Activated T-helper 9 cell treated with anti-CD3 and anti-CD28 coated beads, Interleukin-2, amount 50 U/mL, for 16 hours (primary cell): ENCODE results near the gene IGFN1.
"Not testable (repeated sequence)": the region's sequence is repeated elsewhere in the genome, so short reads cannot be mapped to it uniquely, and the experiment has no call there.

Source experiments
- DNase-seq: peaks from one replicate; pipeline ENCODE4 v3.0.0-alpha.2; 2020; ENCODE audit warnings: low read depth

The IGFN1 gene

GRCh38 chr1:201250326-201251011 lies 59.8 kb downstream of the IGFN1 start:
- DNase-seq = no peak

DNA sequence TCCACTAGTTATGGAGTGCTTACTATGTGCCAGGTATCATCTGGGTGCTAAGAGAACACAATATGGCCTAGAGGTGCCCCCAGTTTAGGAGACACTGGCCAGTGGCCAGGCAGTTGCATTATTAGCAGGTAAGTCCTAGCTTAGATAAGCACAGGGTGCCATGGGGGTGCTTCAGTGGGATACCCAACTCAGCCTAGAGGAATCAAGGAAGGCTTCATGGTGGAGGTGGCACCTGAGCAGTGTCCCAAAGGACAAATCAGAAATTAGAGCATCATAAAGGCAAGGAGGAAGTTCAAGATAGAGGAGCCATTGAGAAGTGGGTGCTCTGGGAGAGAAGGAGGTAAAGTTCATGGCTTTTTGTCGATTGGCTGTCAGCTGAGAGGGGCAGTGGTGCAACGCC lies 60.8 kb downstream of the IGFN1 start:
- DNase-seq = no peak

DNA sequence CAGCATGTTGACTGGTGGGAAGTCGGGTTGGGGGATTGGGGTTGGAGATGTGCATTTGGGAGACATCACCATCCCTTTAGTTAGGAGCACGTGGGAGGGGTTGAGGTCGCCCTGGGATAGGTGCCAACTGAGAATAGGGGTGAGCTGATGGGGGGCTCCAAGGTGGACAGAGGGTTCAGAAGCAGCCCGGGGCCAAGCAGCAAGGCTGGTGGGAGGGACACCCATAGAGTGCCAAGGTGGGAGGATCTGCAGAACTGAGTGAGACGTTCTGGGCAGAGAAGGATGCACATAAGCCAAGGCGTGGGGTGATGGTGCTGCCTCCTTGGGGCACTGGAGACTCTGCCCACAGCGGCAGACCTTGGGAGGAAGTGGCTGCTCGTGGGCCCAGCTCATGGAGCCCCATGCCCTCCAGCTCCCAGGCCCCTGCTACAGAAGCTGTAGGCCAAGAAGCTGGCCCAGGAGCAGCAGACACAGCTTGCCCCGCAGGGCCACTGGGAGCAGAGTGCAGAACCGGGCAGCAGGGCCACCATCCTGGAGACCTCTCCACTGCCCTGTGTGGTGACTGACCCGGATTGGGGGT lies 61.3 kb downstream of the IGFN1 start:
- DNase-seq = no peak

- no peak for DNase-seq
Observed at GRCh38 chr1:201252944-201253371, 62.3 kb downstream of the IGFN1 start.

GRCh38 chr1:201253411-201253810 lies 62.8 kb downstream of the IGFN1 start:
- DNase-seq = no peak

DNA sequence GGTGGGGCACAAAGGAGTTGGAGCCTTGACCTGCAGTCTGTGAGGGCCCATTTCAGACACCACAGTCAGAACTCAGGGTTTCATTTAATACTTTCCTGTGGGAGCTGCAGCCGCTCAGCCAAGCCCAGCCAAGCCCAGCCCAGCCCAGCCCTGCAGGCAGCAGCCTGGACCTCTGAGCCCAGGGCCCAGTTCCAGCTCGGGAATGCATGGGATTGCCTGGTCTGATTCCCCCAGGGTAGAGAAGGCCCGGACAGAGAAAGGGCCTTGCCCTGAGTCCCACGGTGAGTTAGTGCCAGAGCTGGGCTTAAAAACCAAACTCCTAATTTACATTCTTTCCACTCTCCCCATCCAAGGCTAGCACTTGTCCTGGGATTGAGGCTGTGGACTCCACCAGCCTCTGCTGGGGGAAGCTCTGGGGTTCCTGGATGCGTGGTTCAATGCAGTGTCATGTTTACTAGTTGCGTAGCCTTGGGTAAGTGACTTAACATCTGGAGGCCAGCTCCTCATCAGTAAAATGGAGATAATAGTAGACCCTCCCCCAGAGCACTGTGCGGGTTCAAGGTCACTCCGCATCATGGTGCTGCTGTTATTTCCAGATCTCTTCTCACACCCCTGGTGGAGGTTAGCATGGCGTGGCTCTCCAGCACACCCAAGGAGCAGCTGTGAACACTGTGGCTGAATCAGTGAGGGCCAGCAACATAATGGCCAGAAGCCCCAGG lies 63.4 kb downstream of the IGFN1 start:
- DNase-seq = no peak

- peak; percentile 33 for DNase-seq
Observed at GRCh38 chr1:201254625-201255478, 64.2 kb downstream of the IGFN1 start.

DNA sequence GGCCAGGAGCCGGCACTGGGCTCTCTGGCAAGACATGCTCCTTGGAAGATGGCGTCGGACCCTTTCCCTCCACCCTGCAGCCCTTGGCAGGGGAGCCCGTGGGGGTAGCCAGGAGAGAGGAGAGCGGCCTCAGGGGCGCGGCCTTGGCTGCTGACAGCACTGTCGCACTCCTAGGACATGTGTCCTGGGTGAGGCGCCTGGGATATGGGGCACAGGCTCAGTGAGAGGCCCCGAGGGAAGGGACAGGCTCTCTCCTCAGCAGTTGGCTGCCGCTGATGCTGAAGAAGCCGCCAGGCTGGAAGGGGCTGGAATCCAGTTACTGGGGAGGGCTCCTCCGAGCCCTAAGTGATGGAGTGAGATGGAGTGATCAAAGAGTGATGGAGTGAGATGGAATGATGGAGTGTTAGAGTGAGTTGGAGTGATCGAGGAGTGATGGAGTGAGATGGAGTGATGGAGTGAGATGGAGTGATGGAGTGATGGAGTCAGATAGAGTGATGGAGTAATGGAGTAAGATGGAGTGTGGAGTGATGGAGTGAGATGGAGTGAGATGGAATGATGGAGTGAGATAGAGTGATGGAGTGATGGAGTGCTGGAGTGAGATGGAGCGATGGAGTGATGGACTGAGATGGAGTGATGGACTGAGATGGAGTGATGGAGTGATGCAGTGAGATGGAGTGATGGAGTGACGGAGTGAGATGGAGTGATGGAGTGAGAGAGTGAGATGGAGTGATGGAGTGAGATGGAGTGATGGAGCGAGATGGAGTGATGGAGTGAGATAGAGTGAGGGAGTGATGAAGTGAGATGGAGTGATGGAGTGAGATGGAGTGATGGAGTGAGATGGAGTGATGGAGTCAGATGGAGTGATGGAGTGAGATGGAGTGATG lies 65.1 kb downstream of the IGFN1 start:
- DNase-seq = no peak

GRCh38 chr1:201258132-201258531 lies 67.5 kb downstream of the IGFN1 start:
- not testable (repeated sequence) for DNase-seq

DNA sequence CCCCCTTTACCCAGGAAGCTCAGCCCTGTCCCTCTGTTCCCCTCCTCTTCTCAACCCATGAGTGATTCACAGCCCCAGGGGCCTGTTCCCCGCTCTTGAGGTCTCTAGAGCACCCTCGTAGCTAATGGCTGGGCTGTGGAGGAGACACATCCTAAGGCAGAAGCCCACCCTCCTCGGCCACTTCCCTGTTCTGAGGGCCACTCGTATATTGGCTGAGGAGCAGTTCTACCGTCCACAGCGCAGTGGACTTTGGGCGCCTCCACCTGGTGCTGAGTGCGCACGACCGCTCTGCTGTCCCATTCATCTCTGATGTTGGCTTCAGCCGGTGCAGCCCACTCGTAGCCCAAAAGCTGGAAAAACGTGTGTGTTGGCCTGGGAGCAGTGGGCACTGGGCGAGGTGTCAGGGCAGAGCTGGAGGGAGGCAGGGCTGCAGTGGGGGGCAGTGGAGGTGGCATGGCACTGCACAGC lies 68.2 kb downstream of the IGFN1 start:
- DNase-seq = no peak

DNA sequence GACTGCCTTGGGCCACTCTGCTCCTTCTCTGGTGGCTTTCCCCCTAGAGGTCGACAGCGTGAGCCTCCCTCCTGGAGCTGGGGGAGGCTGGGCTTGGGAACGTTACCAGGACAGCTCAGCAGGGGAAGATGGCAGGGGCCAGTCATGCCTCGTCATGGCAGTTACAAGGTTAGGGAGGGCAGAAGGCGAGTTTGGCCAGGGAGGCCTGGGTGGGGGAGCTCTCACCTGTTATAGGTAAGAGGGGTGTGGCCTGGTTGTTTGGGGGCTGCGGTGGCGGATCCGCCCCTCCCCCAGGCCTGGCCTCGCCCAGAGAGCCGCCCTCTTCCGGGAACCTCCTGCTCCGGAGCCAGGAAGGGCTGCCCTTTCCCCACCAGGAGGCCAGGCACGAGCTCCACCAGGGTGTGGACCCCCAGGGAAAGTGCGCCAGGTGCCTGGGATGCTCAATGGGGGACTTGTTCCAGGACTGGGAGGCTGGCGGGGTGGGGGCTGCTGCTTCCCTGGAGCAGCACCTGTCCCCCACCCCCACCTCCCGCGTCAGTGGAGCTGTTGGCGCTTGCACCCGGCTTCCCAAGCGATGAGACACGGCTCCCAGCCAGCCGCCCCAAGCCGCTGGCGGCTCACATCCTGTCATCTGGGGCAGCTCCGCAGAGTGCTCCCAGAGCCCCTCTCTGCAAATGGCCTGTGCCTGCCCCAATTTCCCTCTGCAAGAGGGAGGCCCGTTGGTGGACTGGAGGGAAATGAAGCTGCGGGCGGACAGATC lies 69.0 kb downstream of the IGFN1 start:
- DNase-seq = no peak

GRCh38 chr1:201260236-201260590 lies 69.6 kb downstream of the IGFN1 start:
- no peak for DNase-seq

GRCh38 chr1:201260648-201261311 lies 70.2 kb downstream of the IGFN1 start:
- no peak for DNase-seq

DNA sequence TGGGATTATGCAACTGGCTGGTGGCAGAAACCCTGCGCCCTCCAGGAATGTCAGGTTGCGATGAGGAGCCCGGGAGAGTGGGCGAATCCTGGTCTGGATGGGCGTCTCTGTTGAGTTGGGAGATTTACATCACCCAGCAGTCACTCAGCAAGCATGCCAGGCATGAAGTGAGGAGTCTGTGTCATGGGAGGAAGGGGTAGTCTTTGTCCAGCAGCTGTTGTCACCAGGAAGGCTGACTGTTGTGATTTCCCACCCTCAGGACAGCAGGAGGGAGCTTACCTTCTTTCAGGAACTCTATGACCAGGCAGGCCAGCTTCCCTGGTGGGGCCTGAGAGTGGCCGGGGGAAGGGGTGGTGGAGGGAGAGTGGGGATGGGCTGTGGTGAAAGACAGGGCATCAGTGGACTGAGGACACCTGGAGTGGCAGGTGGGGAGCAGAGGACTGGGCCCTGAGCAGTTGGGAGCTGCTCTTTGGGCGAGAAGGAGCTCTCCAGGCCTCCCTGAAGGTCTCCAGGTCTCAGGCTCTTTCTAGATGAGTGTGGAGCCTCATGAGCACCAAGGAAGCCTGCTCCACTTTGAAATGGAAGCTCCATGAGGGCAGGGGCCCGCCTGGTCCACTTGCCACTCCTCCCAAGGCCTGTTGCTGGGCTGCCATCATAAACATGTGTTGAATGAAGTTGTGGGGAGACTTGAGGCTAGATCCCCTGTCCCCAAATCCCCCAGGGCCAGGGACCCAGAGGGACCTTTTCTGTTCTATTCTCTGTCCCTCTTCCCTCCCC lies 71.3 kb downstream of the IGFN1 start:
- DNase-seq = no peak

DNA sequence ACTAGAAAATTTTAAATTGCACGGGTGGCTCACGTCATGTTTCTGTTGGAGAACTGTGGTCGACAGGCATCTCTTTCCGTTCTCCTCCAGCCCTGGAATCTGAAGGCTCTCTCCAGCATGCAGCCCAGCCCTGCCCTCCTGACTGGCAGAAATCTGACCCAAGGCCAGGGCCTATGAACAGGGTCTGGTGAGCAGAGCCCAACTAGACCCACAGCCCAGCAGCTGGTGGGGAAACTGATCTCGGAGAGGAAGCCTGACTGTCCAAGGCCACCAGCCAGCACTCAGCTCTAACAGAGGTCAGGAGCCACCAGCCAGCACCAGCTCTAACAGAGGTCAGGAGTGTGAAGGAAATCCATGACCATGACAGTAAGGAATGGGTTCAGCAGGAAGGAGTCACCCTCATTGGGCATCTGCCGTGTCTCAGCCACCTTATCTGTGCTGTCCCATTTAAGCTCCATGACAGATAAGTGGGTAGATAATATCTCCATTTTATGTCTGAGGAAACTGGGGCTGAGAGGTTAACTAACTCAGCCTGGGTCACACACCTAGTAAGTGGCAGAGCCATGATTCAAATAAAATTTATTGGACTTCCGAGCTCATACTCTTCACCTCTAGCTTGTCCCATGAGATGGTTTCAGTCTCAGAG lies 72.5 kb downstream of the IGFN1 start:
- no peak for DNase-seq

GRCh38 chr1:201264072-201264471 lies 73.4 kb downstream of the IGFN1 start:
- no peak for DNase-seq

GRCh38 chr1:201264554-201264953 lies 73.9 kb downstream of the IGFN1 start:
- no peak for DNase-seq

DNA sequence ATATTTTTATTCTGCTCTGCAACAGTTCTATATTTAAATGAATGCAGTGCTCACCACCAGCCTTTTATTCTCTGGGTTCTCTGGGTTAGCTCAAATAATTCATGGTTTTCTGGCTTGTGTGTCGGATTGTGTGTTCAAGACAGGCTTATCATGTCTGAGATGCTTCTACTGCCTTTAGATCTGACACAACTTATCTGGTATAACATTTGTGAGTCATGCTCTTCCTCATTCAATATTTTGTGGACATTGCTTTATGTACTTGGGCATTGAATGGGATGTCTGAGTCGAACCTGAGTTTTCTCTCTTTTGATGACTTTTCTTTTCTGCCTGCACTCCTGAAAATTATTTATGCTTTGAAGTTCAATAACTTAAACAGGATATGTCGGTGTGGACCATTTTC lies 75.1 kb downstream of the IGFN1 start:
- no peak for DNase-seq

GRCh38 chr1:201266276-201266675 lies 75.7 kb downstream of the IGFN1 start:
- no peak for DNase-seq
